Transverse colon (tissue), 3 donors: ENCODE results near the gene MAMDC2.

Source experiments
- POLR2A ChIP-seq: fragments of 450-650 bp; IDR thresholded peaks from one replicate; pipeline ENCODE4 v1.6.1; 2016; ENCODE audit warnings: antibody characterized with exemption, mild to moderate bottlenecking, moderate library complexity
- TF ChIP-seq, protein P1 (sequence below), 5 experiments: fragments of 200-600 bp in 3 of 5; fragments of 450-650 bp in 2 of 5; sonication (generic) in 3 of 5; IDR thresholded peaks; 1 replicate in 2 of 5; 2 replicates in 3 of 5; pipeline ENCODE4 v1.5.1; 2016 to 2017; ENCODE audit warnings: antibody characterized with exemption in 5 of 5, inconsistent platforms in 3 of 5, mild to moderate bottlenecking in 2 of 5, moderate library complexity in 1 of 5

DNA sequence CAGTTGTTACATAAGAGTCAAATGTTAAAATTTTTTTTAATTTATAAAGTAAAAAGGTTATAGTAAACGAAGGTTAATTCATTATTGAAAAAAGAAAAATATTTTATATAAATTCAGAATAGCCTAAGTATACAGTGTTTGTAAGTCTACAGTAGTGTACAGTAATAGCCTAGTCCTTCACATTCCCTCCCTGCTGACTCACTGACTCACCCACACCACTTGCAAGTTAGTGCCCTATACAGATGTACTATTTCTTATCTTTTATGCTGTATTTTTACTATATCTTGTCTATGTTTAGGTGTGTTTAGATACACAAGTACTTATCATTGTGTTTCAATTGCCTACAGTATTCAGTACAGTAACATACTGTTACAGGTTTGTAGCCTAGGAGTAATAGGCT, 57.6 kb downstream of the MAMDC2 start:
- no peak for TF ChIP-seq POLR2A
- TF ChIP-seq, protein P1, sequence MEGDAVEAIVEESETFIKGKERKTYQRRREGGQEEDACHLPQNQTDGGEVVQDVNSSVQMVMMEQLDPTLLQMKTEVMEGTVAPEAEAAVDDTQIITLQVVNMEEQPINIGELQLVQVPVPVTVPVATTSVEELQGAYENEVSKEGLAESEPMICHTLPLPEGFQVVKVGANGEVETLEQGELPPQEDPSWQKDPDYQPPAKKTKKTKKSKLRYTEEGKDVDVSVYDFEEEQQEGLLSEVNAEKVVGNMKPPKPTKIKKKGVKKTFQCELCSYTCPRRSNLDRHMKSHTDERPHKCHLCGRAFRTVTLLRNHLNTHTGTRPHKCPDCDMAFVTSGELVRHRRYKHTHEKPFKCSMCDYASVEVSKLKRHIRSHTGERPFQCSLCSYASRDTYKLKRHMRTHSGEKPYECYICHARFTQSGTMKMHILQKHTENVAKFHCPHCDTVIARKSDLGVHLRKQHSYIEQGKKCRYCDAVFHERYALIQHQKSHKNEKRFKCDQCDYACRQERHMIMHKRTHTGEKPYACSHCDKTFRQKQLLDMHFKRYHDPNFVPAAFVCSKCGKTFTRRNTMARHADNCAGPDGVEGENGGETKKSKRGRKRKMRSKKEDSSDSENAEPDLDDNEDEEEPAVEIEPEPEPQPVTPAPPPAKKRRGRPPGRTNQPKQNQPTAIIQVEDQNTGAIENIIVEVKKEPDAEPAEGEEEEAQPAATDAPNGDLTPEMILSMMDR (IDR thresholded peaks at IDR 0.05), result no peak
